HG03097 (cell line): ENCODE data around the gene LNX1.

Experiments used
- ATAC-seq: cut with Tn5 transposase; IDR thresholded peaks from one replicate; pipeline ENCODE4 v1.9.1; 2021; ENCODE audit not compliant: unreplicated experiment, low FRiP score

Gene LNX1

DNA sequence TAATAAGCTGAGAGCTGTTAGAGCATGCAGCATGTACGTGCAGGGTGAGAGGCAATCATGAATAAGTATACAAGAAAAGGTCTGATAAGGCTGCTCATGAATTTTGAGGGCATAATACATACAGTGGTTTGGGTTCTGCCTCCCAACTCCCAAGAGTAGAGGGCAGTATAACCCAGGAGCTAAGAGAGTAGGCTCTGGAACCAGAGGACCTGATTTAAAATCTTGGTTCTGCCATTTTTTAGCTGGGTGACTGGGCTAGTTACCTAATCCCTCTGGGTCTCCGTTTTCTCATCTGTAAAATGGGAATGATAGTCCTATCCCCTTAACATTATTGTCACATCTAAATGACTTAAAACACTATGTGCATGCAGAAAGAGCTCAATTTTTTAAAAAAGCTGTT is 85.3 kb downstream of the LNX1 start:
- no peak for ATAC-seq

DNA sequence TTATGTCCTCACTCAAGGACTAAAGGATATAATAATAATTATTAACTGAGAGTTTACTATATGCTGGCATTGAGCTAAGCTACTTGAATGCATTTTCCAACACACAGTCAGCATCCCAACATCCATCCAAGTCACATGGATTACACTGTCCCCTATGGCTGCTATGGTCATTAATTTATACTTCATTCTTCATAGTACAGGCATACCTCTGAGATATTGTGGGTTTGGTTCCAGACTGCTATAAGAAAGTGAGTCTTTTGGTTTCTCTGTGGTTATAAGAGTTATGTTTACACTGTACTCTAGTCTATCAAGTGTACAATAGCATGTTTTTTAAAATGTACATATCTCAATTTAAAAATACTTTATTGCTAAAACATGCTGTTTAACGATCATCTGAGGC is 89.2 kb downstream of the LNX1 start:
- ATAC-seq = no peak

DNA sequence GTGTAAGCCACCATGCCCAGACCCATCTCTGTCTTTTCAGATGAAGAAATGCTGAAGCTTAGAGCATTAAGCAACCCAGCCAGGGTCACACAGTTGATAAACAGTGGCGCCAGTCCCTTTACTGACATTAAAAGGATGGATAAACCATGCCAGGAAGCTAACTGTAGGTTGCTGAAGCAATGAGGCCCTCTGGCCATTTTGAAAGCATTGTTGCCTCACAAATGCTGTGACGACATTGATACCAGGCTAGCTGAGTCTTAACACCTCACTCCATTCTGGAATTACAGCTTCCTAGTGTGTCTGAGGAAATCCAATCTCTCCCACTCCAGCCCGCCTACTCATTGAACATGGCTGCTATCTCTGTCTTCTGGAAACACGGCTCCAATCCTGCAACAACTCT is 89.7 kb downstream of the LNX1 start:
- no peak for ATAC-seq

DNA sequence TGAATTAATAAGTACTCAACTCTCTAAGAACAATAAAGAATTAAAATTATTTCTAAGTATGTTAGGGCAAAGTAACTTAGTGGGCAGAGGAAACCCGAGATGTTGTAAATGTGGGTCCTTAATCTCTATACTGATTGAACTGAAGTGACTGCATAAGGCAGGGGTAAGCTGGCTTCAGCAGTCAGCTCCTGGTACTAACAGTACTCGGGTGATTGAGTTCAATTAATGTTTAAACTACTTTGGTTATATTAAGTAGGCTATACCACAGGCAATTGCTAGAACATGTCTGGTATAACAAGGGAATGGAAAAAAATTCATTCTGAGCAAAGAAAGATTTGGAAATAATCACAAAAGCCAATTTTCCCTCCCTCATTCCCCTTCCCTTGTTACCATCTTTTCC is 90.7 kb downstream of the LNX1 start:
- ATAC-seq = no peak

GRCh38 chr4:53499791-53500190 is 91.5 kb downstream of the LNX1 start:
- no peak for ATAC-seq

GRCh38 chr4:53498706-53499105 is 92.6 kb downstream of the LNX1 start:
- ATAC-seq = no peak

DNA sequence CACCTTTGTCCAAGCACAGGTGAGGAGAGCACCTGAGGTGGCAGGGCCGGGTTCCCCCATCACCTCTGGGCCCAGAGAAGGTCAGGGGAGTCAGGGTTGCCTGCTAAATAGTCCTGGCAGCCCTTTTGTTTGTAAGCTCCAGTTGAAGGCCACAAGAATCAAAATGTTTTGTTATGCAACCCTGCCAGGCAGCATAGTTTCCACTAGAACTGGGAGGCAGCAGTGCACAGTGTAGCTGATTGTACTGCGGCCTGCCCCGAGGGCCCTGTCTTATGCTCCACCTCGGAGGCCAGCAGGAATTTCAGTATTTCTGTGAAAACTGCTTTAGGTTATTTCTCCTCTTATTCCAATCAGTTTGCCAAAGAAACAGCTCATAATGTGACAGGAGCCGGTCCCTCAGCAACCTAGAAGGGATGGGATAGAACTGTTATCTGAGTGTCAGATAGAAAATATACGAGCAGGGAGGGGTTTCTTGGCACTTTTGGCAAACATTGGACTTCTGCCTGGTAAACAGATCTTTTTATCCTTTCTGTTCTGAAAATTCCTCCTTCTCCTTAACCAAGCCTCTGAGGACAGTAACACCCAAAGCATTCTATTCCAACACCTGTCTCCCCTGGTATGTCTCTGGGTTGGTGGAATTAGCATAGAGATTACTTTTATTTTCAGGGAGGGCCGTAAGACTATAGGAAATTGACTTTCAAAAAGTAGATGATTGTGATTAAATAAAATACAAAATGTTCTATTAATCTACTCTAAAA is 93.6 kb downstream of the LNX1 start:
- no peak for ATAC-seq

DNA sequence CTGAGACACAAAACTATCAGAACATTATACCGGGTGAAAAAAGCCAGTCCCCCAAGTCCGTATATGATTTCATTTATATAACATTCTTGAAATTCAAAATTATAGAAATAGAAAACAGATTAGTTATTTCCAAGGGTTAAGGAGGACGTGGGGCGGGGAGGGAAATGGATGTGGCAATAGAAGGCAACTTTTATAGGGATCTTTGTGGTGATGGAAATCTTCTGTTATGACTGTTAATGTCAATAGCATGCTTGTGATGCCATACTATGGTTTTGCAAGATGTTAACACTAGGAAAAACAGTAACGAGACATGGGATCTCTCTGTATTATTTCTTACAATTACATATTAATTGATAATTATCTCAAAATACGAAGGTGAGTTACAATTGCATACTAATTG is 96.4 kb downstream of the LNX1 start:
- no peak for ATAC-seq

DNA sequence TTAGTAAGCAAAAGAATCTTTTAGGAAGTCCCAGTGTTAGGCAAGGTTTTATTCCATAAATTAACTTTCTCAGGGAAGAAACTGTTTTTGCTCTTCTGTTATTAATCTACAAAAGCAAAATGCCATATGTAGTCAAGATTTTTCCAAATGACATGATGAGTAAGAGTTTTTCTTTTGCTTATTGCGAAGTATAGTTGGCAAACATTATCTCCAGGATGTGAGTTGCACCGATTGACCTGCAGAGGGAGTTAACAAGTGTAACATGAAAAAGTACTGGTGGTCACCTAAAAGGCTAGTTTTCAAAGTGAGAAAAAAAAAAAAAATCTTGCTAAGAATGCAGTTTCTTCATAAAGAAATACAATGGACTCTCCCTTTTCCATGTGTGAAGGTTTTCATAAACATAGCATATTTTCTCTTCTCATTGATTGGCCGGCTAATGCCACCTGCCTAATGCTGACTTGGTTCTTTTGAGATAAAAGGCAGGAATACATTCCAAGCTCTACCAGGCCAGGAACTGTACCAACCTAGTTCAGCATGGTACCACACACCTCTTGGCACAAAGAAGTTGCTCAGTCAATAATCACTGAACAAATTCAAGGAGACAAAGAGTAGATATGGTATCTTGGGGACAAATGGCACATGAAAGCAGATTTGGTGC is 100.2 kb downstream of the LNX1 start:
- ATAC-seq = no peak

DNA sequence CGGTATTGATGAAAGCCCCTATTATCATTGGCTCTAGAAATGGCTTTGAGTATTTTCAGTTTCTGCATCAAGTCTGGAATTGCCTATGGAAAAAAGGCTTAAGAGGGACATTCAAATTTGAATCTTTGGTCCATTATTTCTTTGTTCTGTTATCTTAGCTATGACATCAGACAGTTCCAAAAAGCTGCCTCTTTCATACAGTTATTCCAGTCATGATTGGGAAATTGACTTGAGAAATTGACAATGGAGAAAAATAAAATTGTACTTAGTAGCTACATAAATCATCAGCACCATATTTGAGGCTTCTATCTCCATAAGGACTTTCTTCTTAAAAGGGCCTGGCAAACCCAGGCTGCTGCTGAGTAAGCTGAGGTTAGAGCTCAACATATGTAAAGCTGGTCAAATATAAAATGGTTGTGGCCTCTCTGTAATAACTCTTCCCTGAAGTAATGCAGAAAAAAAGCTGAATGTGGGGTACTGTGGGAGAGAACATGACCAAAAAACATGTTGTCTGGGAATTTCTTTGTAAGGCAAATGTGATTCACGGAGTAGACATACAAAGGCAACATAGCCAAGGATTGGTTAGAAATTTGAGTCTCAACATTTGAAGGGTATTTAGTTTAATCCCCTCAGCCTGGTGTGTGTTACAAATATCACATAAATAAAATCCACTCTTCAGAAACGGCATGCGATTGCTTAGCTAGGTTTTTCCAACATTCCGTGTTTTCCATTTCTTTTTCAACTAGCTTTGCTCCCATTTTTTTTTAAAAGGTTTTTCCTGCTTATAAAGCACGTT is 100.9 kb downstream of the LNX1 start:
- ATAC-seq = no peak

- no peak for ATAC-seq
Measured at GRCh38 chr4:53489279-53489889, 101.9 kb downstream of the LNX1 start.

DNA sequence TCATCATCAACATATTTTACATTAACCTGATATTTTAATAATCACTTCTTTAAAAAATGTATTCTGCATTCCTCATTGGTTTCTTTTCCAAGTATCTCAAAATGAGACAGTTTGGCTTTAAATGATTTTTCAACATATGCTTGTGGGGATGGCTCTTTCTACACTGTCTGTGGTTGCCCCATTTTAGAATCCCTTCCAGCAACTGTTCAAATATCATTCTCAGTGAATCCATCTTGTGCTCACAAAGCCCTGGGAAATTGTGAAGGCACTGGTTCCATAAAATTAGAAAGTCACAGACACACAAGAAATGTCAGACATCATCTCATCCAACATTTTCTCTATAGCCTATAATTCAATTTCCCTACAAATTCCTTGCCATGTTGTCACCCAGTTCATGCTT is 103.5 kb downstream of the LNX1 start:
- no peak for ATAC-seq

DNA sequence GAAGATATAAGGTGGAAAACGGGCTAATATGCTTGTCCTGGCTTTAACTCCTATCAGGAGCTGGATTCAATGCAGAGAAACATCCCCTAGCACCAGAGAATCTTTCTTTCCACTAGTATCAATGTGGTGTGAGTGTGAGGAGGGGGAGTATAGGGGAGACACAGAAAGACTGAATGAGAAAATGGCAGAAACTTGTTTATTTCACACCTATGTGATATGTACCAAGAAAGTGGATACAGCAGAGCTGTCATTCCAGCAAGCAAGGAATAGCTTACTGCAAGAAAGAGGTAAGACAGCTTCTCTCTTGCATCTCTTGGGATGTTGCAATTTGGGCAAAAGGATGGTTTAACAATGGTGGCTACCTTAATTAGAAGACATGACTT is 105.6 kb downstream of the LNX1 start:
- ATAC-seq = no peak

DNA sequence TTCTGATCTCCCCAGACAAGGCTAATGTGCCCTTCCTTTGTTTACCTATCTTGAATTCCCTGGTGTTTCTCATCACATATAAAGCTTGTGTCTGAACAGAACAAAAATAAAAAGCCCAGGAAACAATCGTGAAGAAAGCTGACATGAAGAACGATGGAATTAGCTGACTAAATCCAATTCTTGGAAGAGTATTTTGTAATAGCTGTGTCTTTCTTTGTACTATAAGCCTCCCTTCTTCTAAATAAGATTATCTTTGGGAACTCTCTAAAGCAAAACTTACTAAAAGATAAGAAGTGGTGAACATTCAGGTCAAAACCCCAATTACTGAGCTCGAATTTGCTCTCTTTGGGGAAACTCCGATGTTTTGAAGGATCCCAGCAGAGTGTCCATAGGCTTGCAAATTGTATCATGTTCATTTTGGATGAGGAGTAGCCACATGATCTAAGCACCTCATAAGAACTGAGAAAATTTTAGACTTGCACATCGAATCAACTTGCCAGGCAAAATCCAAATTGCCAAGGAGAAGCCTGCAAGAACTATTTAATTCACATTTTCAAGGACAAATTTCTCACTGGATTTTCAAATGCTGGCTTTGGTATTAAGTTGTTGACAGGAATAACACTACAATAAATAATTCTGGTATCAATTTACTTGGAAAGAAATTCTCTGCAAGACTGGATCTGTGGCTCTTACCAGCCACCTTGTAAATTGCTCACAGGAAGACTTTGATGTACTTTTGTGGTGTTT is 106.2 kb downstream of the LNX1 start:
- ATAC-seq = no peak

- no peak for ATAC-seq
Measured at GRCh38 chr4:53483250-53483649, 108.0 kb downstream of the LNX1 start.

DNA sequence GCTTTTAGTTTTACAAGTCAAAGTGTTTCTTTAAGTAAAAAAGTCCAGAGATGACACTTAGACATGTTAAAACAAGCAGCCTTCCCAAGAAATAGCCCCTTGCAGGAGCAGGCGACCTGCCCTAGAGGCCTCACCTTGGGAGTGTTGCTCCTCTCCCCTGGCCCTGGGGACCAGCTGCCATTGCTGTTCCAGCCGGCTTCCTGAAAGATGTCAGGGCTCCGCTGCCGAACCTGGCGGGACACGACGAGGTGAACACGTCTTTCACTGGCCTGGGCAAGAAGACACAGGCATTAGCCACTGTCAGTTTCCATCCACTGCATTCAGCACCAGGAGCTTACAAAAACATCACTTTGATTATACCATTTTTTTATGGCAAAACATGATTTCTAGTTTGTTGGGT is 109.7 kb downstream of the LNX1 start:
- ATAC-seq = no peak

DNA sequence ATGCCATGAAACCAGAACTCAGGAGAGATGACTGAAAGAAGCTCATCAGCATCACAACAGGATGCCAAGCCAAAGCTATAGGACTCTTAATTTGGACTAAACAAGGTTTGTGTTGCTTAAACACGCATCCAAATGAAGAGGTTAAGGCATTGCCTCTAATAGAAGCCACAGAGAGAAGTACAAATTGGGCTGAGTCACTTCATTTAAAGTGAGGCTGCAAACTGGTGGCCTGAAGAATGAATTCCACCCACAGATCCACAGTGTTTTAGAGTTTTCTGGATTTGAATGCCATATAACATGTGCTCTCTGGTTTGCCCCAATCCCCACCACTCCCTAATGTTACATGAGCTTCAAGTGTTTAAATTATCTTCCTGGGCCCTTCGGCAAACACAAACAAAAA is 110.4 kb downstream of the LNX1 start:
- ATAC-seq = no peak

- ATAC-seq = no peak
Measured at GRCh38 chr4:53479736-53480525, 111.4 kb downstream of the LNX1 start.

- no peak for ATAC-seq
Measured at GRCh38 chr4:53478671-53479456, 112.4 kb downstream of the LNX1 start.
